Astrocyte (in vitro differentiated cells and primary cell): ENCODE data around the gene CDON. TPM values are rescaled to one million over a fixed set of nuclear protein-coding genes. Genes with fewer than 3 reads are reported as not detected.

Source experiments
- DNase-seq: peaks from one replicate; pipeline ENCODE4 v3.0.0-alpha.2; 2010; ENCODE audit warnings: low read depth
- FAIRE-seq: peaks from 2 replicates; lab custom pipeline; 2011; peaks lifted over from hg19 to GRCh38; lab: Jason Lieb, UNC
- H2AFZ ChIP-seq: 2 replicates; pipeline ENCODE4 v1.6.0; 2012; ENCODE audit warnings: low read depth, low read length, inconsistent platforms
- H3K27ac ChIP-seq: 2 replicates; pipeline ENCODE4 v1.5.1; 2011; ENCODE audit warnings: low read depth, low read length, inconsistent platforms
- H3K27me3 ChIP-seq: 2 replicates; pipeline ENCODE4 v1.6.0; 2011; ENCODE audit warnings: low read length, inconsistent platforms; ENCODE audit not compliant: insufficient read depth
- H3K36me3 ChIP-seq: 2 replicates; pipeline ENCODE4 v1.5.1; 2011; ENCODE audit warnings: low read length, inconsistent platforms; ENCODE audit not compliant: insufficient read depth
- H3K4me1 ChIP-seq: 2 replicates; pipeline ENCODE4 v1.5.1; 2011; ENCODE audit warnings: low read length, inconsistent platforms; ENCODE audit not compliant: insufficient read depth
- H3K4me2 ChIP-seq: 2 replicates; pipeline ENCODE4 v1.6.0; 2012; ENCODE audit warnings: low read length, inconsistent platforms
- H3K4me3 ChIP-seq: 2 replicates; pipeline ENCODE4 v1.5.1; 2011; ENCODE audit warnings: low read depth, mild to moderate bottlenecking, low read length, inconsistent platforms; ENCODE audit not compliant: insufficient read depth
- H3K79me2 ChIP-seq: 2 replicates; pipeline ENCODE4 v1.6.0; 2012; ENCODE audit warnings: mild to moderate bottlenecking, low read length, inconsistent platforms; ENCODE audit not compliant: insufficient read depth
- H3K9ac ChIP-seq: 2 replicates; pipeline ENCODE4 v1.6.0; 2012; ENCODE audit warnings: mild to moderate bottlenecking, low read length, inconsistent platforms
- H3K9me3 ChIP-seq: 2 replicates; pipeline ENCODE4 v1.5.1; 2012; ENCODE audit warnings: low read depth, mild to moderate bottlenecking, low read length, inconsistent platforms; ENCODE audit not compliant: insufficient read depth
- H4K20me1 ChIP-seq: 2 replicates; pipeline ENCODE4 v1.6.0; 2012; ENCODE audit warnings: low read length, inconsistent platforms; ENCODE audit not compliant: insufficient read depth
- H3K27ac Mint-ChIP-seq: one replicate; pipeline ENCODE4 v1.8.0; 2021; ENCODE audit warnings: mild to moderate bottlenecking, mixed read lengths; ENCODE audit not compliant: unreplicated experiment
- H3K27me3 Mint-ChIP-seq: one replicate; pipeline ENCODE4 v1.8.0; 2021; ENCODE audit warnings: low read depth, mixed read lengths; ENCODE audit not compliant: unreplicated experiment
- H3K36me3 Mint-ChIP-seq: one replicate; pipeline ENCODE4 v1.8.0; 2021; ENCODE audit warnings: low read depth, mixed read lengths; ENCODE audit not compliant: unreplicated experiment
- H3K4me1 Mint-ChIP-seq: one replicate; pipeline ENCODE4 v1.8.0; 2021; ENCODE audit warnings: low read depth, mixed read lengths; ENCODE audit not compliant: unreplicated experiment
- H3K4me3 Mint-ChIP-seq: one replicate; pipeline ENCODE4 v1.8.0; 2021; ENCODE audit warnings: mild to moderate bottlenecking, moderate library complexity, mixed read lengths; ENCODE audit not compliant: unreplicated experiment
- H3K9me3 Mint-ChIP-seq: one replicate; pipeline ENCODE4 v1.8.0; 2021; ENCODE audit warnings: mild to moderate bottlenecking, mixed read lengths; ENCODE audit not compliant: unreplicated experiment
- EZH2 ChIP-seq: IDR thresholded peaks from 2 replicates; pipeline ENCODE4 v1.6.1; 2012; ENCODE audit warnings: mild to moderate bottlenecking, low read length, inconsistent platforms; ENCODE audit not compliant: insufficient read depth
- total RNA-seq: library from RNA; stranded (reverse); gene quantifications from 2 replicates; pipeline ENCODE4 v1.2.1, GENCODE V29; 2021
- TF ChIP-seq, protein P1 (sequence below): IDR thresholded peaks from 2 replicates; pipeline ENCODE4 v1.5.1; 2011; ENCODE audit warnings: low read depth, mild to moderate bottlenecking, inconsistent platforms, low read length, moderate library complexity; ENCODE audit not compliant: insufficient read depth

Gene CDON
- total RNA-seq, 1 donor from 2014 or later: 15.5 TPM

DNA sequence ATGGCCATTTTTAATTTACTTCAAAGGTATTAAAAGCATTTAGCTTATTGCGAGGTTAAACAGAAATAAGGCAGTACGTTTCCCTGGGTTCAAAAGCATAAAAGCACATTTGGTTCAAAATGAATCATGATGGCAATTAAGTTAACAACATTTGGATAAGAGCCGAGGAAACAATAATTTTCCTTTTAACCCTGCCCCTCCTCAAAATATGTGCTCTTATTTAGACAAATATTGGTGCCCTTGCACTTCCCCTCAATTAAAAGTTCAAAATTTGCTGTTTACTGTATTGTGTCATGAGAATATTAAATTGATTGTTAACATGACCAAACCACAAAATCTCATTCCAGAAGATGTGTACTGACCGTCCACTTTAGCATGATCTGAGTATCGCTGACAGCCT lies 68.2 kb downstream of the CDON start:
- Histone ChIP-seq H3K27me3 (no peaks in the 10 kb centered on the region), H3K36me3 (no peaks in the 10 kb centered on the region), H3K27ac (no peak overlapping the region), H3K4me1 (peaks cover 9% of the 10 kb centered on the region), H2AFZ (no peak overlapping the region), H3K4me3 (no peak overlapping the region), H3K79me2 (no peaks in the 10 kb centered on the region), H3K9ac (no peak overlapping the region), H3K9me3 (no peaks in the 10 kb centered on the region), H4K20me1 (no peaks in the 10 kb centered on the region), H3K4me2 (no peak overlapping the region)
- DNase-seq (no peak), FAIRE-seq (no peak)
- peaks cover 5% of the 10 kb centered on the region for H3K36me3 Mint-ChIP-seq
- H3K4me3 Mint-ChIP-seq: no peak overlapping the region
- no peaks in the 10 kb centered on the region for H3K27me3 Mint-ChIP-seq
- H3K4me1 Mint-ChIP-seq: peaks cover 21% of the 10 kb centered on the region
- TF ChIP-seq EZH2: no peak
- TF ChIP-seq, protein P1, sequence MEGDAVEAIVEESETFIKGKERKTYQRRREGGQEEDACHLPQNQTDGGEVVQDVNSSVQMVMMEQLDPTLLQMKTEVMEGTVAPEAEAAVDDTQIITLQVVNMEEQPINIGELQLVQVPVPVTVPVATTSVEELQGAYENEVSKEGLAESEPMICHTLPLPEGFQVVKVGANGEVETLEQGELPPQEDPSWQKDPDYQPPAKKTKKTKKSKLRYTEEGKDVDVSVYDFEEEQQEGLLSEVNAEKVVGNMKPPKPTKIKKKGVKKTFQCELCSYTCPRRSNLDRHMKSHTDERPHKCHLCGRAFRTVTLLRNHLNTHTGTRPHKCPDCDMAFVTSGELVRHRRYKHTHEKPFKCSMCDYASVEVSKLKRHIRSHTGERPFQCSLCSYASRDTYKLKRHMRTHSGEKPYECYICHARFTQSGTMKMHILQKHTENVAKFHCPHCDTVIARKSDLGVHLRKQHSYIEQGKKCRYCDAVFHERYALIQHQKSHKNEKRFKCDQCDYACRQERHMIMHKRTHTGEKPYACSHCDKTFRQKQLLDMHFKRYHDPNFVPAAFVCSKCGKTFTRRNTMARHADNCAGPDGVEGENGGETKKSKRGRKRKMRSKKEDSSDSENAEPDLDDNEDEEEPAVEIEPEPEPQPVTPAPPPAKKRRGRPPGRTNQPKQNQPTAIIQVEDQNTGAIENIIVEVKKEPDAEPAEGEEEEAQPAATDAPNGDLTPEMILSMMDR: no peak
- peaks cover under 1% of the 10 kb centered on the region for H3K9me3 Mint-ChIP-seq
- no peak overlapping the region for H3K27ac Mint-ChIP-seq

DNA sequence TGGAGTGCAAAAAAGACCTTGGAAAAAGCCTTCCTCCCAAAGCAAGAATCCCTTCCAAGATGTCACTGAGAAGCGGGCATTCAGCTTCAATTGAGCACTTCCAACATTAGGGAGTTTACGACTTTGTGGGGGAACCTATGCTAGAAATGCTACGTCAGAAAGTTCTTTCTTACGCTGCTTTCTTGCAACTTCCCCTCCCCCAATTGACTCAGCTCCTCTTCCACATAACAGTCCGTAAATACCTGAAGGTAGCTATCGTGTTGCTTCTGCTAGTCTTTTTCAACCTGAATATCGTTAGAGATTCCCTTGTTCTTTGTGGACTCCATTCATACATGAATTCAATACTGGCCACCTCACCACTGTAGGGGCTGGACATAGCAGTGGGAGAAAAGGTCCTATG lies 69.8 kb downstream of the CDON start:
- Mint-ChIP-seq H3K27ac (no peak overlapping the region), H3K4me1 (peaks cover 21% of the 10 kb centered on the region), H3K9me3 (no peaks in the 10 kb centered on the region), H3K36me3 (no peaks in the 10 kb centered on the region), H3K27me3 (no peaks in the 10 kb centered on the region), H3K4me3 (no peak overlapping the region)
- FAIRE-seq (no peak), DNase-seq (no peak)
- Histone ChIP-seq H3K4me2 (no peak overlapping the region), H3K27ac (no peak overlapping the region), H3K4me1 (peaks cover 10% of the 10 kb centered on the region), H4K20me1 (no peaks in the 10 kb centered on the region), H2AFZ (no peak overlapping the region), H3K4me3 (no peak overlapping the region), H3K9me3 (no peaks in the 10 kb centered on the region), H3K36me3 (no peaks in the 10 kb centered on the region), H3K27me3 (no peaks in the 10 kb centered on the region), H3K9ac (no peak overlapping the region), H3K79me2 (no peaks in the 10 kb centered on the region)
- no peak for TF ChIP-seq EZH2
- TF ChIP-seq, protein P1: no peak

DNA sequence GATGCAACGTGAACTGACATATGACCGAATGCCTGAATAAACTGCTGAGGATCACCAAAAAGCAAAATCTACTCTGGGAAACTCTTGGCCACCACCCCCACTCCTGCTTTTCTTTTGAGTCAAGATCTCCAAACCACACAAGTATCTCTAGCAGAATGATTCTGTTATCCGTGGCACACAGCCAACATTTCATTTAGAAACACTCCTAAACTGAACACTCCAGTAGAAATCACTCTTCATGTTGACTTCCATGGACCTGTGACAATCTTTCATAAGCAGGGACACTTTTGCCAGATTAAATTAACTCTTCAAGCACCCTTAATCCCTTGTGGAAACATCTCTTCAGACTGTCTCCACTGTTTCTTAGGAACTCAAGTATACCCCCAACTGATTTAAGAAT lies 72.4 kb downstream of the CDON start:
- Histone ChIP-seq H3K4me3 (no peak overlapping the region), H2AFZ (no peak overlapping the region), H3K27me3 (no peaks in the 10 kb centered on the region), H3K4me1 (peaks cover 10% of the 10 kb centered on the region), H3K9ac (no peak overlapping the region), H3K4me2 (peak overlapping the region; percentile 48), H4K20me1 (no peaks in the 10 kb centered on the region), H3K27ac (no peak overlapping the region), H3K9me3 (no peaks in the 10 kb centered on the region), H3K36me3 (no peaks in the 10 kb centered on the region), H3K79me2 (no peaks in the 10 kb centered on the region)
- peaks cover 11% of the 10 kb centered on the region for H3K4me1 Mint-ChIP-seq
- no peaks in the 10 kb centered on the region for H3K27me3 Mint-ChIP-seq
- peak; percentile 82 for DNase-seq
- no peak overlapping the region for H3K27ac Mint-ChIP-seq
- H3K9me3 Mint-ChIP-seq: no peaks in the 10 kb centered on the region
- TF ChIP-seq EZH2: no peak
- TF ChIP-seq, protein P1: no peak
- no peak for FAIRE-seq
- no peak overlapping the region for H3K4me3 Mint-ChIP-seq
- no peaks in the 10 kb centered on the region for H3K36me3 Mint-ChIP-seq
